Measurements from ENCODE around the gene PAFAH1B1.
"Not testable (repeated sequence)": the region's sequence is repeated elsewhere in the genome, so short reads cannot be mapped to it uniquely, and the experiment has no call there.

The PAFAH1B1 gene

DNA sequence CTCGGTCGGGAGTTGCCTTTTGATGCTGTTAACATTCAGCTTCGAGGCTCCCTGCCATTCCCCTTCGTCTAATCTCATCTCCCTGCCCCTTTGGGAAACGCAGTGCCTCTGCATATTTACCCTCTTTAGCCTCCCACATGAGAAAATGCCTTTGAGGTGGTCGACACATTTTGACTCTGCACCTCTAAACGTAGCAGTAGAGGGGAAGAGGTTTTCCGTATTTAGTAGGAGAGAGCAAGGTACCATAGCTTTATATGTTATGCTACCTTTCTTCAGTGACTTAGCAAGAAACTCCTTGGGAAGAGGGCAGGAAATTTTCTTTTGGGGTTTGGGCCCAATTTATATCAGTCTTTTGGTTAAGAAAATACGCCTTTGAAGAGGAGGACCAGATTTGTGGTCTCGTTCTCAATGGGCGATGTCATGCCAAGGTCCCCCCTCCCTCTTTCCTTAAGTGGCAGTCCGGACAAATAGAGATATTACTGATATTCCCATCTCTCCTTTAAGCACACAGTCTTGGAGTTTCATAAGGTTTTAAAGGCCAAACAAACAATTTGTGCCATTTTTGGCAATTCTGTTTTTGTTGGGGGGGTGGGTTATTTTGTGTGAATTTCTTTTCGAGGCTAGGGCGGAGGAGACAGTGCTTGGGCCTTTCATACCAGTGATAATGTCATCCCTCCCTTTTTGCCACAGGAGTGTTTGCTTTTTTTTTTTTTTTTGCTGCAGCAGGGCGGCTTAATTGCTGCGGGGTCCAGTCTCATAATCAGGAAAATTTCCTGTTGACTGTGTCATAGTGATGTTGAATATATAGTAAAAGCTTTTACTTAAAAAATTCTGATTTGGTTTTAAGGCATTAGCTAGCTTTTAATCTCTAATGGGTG lies 1.5 kb downstream of the PAFAH1B1 start:
- DNase-seq (ENCODE audit: low read depth) = no peak

DNA sequence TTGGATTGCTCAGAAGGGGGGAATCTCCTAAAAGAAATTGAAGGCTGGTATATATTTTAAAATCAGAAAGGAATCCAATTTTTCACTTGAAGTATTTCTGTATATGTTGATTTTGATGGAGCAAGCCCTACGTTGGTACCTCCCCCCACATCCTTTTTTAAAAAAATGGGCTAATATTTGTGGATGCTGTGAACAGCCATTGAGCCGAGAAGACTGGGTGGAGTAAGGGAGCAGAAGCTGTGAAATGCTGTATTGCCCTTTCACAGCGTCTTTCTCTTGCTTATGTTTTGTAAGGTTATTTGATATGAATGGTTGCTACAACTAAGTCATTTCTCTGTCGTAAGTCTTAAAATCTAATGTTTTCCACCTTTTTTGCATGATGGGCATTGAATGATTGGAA lies 2.3 kb downstream of the PAFAH1B1 start:
- DNase-seq (ENCODE audit: low read depth) = peak; percentile 34

DNA sequence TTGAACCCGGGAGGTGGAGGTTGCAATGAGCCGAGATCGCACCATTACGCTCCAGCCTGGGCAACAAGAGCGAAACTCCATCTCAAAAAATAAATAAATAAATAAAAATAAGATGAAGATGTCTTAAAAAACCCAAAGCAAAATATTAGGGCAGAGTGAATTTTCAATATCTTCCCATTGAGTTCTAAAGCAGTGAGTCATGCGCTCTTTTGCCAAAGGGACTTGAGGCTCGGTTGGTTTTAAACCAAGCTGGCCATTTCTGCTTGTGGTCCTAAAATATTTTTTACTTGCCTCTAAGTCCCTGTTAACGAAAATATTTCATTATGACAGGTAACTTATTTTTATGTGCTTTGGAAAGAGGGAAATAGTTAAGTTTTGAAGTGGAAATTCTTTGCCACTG lies 4.7 kb downstream of the PAFAH1B1 start:
- DNase-seq (ENCODE audit: low read depth) = peak; percentile 69

DNA sequence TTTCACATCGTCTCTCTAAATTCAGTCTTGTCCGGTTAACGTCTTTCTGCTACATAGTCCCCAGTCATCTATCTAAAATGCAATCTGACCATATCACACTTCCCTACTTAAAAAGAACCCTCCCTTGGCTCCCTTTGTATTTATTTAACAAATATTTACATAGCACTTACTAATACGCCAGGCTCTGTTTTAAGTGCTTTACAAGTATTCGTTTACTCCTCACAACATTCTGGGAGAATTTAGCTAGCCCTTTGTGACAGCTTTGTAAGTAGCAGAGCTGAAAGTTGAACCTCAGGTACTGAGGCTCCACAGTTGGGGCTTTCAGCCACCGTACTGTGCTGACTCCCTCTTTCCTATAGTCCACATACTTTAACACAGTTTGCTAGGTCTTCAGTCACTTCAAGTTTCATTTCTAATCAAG lies 9.2 kb downstream of the PAFAH1B1 start:
- no peak for DNase-seq (ENCODE audit: low read depth)

DNA sequence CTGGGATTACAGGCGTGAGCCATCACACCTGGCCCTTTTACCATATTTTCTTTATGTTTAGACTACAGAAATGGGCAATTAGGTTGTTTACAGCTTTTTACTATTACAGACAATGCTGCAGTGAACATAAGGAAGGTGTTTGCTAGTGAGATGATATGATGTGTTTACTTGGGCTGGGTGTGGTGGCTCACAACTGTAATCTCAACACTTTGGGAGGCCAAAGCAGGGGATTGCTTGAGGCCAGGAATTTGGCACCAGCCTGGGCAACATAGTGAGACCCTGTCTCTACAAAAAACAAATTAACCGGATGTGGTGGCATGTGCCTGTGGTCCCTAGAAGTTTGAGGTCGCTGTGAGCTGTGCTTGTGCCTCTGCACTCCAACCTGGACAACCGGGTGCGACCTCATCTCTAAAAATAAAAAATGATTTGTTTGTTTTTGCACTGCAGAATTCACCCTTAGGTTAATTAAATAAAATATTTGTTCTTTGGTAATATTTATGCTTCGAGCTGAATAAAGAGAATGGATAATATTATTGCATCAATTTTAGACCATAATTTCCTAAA lies 15.0 kb downstream of the PAFAH1B1 start:
- DNase-seq (ENCODE audit: low read depth) = no peak

DNA sequence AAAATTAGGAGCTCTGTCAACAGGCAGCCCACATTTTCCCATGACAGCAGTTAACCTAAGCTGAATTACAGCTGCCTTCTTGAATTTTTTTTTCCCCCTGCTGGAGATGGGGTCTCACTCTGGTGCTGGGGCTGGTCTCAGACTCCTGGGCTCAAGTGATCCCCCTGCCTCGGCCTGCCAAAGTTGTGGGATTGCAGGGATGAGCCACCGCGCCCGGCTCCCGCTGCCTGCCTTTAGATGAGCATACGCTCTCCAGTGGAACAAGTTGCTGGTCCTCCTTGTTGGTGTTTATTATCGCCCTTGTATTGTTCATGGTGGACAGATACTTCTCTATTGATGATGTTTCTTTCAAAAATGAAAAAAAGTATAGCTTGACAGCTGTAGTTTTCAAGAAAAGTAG lies 15.6 kb downstream of the PAFAH1B1 start:
- no peak for DNase-seq (ENCODE audit: low read depth)

DNA sequence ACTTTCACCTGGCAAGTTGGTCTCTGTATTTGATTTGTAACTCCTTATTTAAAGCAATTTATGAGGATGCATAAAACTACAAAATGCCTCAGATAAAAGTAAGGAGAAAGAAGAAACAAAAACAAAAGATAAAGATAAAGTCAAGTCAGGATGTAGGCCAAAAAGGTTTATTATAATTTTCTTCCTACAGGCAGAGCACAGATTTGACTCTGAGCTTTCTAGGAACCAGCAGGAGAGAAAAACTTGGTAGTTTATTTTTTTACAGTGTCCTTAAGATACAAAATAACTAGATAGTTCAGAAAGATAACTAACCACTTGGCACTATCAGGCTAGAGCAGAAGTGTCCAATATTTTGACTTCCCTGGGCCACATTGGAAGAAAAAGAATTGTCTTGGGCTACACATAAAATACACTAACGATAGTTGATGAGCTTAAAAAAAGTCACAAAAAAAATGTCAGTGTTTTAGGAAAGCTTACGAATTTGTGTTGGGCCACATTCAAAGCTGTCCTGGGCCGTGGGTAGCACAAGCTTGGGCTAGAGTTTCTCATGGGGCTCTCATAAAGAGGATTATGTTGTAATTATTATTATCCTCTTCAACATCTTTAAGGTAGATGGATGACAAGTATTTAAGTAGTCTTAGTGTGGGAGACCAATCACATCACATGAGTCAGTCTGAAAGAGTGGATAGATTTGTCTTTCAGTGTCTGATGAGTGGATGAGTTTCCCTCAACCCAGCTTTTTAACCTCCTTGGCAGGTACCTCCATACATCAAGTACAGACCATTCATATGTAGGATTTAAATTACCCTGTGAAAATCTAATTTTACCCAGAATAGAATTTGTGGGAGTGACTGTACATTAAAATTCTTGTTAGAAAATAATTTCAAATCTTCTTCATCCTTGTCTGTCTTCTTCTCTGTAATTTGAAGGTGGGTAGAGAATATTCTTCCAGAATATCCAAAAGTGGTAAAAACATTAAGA lies 17.0 kb downstream of the PAFAH1B1 start:
- peak; percentile 15 for DNase-seq (ENCODE audit: low read depth)

DNA sequence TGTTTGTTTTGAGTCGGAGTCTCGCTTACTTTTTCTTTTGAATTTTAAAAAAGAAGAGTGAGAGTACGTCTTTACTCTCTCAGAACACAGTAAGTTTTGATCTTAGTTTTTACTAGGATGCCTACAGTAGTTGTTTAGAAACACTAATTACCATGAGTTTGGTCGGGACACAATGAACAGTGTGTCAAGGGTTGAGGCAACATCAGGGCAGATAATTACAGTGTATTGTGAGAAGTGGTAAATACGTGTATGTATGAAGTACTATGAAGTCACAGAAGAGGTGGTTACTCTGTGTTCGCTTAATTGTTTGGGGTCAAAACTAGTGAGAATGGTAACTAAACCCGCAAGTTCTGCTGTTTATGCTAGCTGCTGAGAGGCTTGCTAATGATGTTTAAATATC lies 18.2 kb downstream of the PAFAH1B1 start:
- DNase-seq (ENCODE audit: low read depth) = no peak

DNA sequence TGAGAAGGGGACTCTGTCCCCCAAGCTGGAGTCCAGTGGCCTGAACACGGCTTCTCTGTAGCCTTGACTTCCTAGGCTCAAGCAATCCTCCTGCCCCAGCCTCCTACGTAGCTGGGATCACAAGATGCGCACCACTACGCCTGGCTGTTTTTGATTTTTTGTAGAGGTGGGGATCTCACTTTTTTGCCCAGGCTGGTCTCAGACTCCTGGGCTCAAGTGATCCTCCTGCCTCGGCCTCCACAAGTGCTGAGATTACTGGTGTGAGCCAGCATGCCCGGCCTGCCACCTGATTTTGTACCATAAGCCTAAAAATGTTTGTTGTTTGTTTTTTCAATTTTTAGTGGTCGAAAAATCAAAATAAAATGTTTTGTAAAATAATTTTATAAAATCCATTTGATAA lies 19.2 kb downstream of the PAFAH1B1 start:
- DNase-seq (ENCODE audit: low read depth) = no peak

DNA sequence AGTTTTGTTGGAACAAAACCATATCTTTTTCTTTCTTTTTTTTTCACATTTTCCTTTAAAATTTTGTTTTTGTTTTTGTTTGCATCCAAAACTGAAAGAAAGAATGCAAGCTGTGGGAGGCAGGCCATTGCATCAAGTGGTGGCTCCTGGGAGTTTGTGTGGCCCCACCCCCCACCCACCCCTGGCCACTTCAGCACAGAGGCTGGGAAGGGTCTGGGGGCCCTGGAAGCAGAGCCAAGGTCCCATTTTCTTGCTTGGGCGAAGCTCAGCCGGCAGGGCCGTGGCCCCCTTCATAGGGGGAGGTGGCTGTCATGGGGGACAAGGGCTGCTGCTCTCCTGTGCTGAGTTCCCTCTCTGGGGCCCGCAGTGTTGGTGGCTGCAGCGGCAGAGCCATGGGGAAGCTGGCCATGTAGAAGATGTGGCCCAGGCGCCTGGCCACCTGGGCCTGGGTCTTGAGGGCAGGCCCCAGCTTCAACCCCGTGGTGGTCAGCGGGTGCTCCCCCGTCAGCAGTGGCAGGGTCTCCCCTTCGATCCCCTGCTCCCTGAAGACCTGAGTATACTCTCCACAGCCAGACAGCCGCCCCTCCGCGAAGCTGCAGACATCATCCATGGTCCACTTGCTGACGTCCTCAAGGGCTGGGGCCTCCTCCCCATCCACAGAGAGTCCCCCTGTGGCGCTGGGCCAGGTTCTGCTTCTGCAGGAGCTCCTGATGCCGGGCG lies 19.8 kb downstream of the PAFAH1B1 start:
- DNase-seq (ENCODE audit: low read depth) = no peak

DNA sequence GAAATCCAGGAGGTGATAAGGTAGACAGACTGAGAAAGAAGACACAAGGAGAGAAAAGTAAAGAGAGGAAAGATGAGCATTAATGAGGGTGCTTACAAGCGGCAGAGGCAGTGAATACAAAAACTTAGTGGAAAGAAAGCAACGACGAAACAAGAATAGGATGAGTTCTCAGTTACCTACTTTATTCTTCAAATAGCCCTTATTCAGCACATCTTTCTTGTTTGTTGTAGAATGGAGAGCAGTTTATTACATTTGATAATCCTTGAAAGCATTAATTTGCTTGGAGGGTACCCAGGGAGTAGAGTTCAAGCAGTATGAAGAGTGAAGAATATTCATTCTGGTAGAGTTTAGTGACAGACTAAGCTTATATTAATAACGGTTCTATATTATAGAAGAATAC lies 22.4 kb downstream of the PAFAH1B1 start:
- no peak for DNase-seq (ENCODE audit: low read depth)

DNA sequence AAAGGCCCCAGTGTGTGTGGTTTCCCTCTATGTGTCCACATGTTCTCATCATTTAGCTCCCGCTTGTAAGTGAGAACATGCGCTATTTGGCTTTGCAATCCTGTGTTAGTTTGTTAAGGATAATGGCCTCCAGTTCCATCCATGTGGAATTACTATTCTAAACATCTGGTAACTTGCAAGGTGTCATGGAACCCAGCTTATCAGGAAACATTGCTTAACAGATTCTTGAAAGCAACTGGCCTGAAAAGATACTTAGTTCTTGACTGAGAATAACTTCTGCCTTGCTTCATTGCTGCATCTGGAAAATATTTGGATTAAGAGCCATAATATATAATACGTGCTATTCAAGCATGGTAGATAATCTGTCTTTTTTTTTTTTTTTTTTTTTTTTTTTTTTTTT lies 27.8 kb downstream of the PAFAH1B1 start:
- no peak for DNase-seq (ENCODE audit: low read depth)

DNA sequence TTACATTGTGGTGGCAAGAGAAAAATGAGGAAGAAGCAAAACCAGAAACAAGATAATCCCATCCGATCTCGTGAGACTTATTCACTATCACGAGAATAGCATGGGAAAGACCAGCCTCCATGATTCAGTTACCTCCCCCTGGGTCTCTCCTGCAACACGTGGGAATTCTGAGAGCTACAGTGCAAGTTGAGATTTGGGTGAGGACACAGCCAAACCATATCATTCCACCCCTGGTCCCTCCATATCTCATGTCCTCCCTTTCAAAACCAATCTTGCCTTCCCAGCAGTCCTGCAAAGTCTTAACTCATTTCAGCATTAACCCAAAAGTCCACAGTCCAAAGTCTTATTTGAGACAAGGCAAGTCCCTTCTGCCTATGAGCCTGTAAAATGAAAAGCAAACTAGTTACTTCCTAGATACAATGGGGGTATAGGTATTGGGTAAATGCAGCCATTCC lies 28.5 kb downstream of the PAFAH1B1 start:
- DNase-seq (ENCODE audit: low read depth) = not testable (repeated sequence)

DNA sequence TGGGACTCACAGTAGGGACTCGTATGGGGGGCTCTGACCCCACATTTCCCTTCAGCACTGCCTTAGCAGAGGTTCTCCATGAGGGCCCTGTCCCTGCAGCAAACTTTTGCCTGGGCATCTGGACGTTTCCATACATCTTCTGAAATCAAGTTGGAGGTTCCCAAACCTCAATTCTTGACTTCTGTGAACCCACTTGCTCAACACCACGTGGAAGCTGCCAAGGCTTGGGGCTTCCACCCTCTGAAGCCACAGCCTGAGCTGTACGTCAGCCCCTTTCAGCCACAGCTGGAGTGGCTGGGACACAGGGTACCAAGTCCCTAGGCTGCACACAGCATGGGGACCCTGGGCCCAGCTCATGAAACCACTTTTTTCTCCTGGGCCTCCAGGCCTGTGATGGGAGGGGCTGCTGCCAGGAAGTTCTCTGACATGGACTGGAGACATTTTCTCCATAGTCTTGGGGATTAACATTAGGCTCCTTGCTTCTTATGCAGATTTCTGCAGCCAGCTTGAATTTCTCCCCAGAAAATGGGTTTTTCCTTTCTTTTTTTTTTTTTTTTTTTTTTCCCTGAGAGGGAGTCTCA lies 29.4 kb downstream of the PAFAH1B1 start:
- DNase-seq (ENCODE audit: low read depth) = not testable (repeated sequence)

DNA sequence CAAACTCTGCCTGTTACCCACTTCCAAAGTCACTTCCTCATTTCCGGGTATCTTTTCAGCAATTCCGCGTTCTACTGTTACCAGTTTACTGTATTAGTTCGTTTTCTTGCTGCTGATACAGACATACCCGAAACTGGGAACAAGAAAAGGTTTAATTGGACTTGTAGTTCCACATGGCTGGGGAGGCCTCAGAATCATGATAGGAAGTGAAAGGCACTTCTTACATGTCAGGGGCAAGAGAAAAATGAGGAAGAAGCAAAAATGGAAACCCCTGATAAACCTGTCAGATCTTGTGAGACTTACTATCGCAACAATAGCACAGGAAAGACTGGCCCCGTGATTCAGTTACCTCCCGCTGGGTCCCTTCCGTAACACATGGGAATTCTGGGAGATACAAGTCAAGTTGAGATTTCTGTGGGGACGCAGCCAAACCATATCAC lies 30.9 kb downstream of the PAFAH1B1 start:
- DNase-seq (ENCODE audit: low read depth) = peak; percentile 20

DNA sequence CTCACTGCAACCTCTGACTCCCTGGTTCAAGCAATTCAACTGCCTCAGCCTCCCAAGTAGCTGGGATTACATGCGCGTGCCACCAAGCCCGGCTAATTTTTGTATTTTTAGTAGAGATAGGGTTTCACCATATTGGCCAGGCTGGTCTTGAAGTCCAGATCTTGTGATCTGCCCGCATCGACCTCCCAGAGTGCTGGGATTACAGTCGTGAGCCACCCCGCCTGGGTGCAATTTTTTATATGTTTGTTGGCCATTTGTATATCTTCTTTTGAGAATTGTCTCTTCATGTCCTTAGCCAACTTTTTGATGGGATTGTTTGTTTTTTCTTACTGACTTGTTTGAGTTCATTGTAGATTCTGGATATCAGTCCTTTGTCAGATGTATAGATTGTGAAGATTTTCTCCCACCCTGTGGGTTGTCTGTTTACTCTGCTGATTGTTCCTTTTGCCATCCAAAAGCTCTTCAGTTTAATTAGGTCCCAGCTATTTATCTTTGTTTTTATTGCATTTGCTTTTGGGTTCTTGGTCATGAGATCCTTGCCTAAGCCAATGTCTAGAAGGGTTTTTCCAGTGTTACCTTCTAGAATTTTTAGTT lies 33.3 kb downstream of the PAFAH1B1 start:
- DNase-seq (ENCODE audit: low read depth) = not testable (repeated sequence)

DNA sequence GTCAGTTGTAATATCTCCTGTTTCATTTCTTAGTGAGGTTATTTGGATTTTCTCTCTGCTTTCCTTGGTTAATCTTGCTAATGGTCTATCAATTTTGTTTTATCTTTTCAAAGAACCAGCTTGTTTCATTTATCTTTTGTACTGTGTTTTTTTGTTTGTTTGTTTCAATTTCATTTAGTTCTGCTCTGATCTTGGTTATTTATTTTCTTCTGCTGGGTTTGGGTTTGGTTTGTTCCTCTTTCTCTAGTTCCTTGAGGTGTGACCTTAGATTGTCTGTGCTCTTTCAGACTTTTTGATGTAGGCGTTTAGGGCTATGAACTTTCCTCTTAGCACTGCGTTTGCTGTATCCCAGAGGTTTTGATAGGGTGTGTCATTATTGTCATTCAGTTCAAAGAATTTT lies 35.5 kb downstream of the PAFAH1B1 start:
- DNase-seq (ENCODE audit: low read depth) = not testable (repeated sequence)

DNA sequence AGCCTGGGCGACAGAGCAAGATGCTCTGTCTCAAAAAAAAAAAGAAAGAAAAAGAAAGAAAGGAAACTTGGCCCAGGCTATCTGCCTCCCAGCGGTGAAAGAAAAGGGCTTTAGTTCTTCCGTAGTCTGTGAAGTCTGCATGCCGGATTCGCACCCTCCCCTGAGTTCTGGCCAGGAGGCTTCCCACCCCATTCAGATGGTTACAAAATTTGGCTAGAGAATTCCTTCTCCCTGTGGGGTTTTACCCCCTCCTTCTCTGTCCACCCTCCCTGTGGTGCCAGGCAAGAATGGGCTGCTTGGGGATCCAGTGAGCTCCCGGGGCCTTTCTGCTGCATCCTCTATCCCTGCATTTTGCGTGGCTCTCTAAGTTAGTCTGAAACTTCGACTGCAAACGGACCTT lies 37.8 kb downstream of the PAFAH1B1 start:
- DNase-seq (ENCODE audit: low read depth) = no peak

DNA sequence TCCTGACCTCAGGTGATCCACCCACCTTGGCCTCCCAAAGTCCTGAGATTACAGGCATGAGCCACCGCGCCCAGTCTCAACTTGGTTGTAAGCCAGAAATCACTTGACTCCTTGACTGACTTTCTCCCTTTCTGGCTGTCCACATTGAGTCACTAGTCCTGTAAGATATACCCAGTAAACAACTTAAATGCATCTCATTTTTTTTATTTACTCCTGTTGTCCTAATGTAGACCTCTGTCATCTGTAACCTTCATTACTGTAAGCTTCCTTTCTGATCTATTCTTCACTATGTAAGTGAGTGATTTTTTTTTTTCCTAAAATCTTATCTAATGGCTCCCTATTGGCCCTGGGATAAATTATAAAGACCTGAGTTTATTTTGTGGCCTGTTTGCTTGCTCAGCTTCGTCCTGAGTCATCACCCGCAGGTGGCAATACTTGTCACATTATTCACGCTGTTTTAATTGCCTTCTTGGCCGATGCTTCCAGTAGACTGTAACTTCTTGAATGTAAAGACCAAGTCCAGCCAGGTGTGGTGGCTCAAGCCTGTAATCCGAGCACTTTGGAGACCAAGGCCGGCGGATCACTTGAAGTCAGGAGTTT lies 41.0 kb downstream of the PAFAH1B1 start:
- DNase-seq (ENCODE audit: low read depth) = peak; percentile 57

DNA sequence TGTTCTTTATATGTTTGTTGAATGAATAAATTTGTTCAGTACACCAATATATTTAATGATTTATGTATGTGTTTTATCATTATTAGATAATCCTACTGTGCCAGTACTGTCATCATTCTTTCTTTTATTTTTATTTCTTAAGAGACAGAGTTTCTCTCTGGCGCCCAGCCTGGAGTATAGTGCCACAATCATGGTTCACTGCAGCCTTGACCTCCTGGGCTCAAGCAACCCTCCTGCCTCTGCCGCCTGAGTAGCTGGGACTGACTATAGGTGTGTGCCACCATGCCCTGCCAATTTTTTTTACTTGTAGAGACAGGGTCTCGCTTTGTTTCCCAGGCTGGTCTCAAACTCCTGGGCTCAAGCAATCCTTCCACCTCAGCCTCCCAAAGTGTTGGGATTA lies 41.8 kb downstream of the PAFAH1B1 start:
- no peak for DNase-seq (ENCODE audit: low read depth)

Data from iris pigment epithelial cell (primary cell).